CD1c-positive myeloid dendritic cell (primary cell): ENCODE data around the gene SECTM1.

ENCODE experiments used
- DNase-seq: peaks from one replicate; pipeline ENCODE4 v3.0.0-alpha.2; 2016; ENCODE audit errors: extremely low spot score

The SECTM1 gene

GRCh38 chr17:82328141-82328993, 5.2 kb downstream of the SECTM1 start:
- no peak for DNase-seq

- DNase-seq, result no peak
Measured at GRCh38 chr17:82327757-82328140, 5.8 kb downstream of the SECTM1 start.

GRCh38 chr17:82327289-82327688, 6.3 kb downstream of the SECTM1 start:
- no peak for DNase-seq

GRCh38 chr17:82325286-82326180, 8.0 kb downstream of the SECTM1 start:
- no peak for DNase-seq

GRCh38 chr17:82324566-82325285, 8.8 kb downstream of the SECTM1 start:
- no peak for DNase-seq

- DNase-seq, result no peak
Measured at GRCh38 chr17:82323514-82324234, 9.9 kb downstream of the SECTM1 start.

GRCh38 chr17:82322526-82323453, 10.8 kb downstream of the SECTM1 start:
- no peak for DNase-seq

- no peak for DNase-seq
Measured at GRCh38 chr17:82321947-82322466, 11.6 kb downstream of the SECTM1 start.

GRCh38 chr17:82320956-82321927, 12.3 kb downstream of the SECTM1 start:
- peak; percentile 51 for DNase-seq

- no peak for DNase-seq
Measured at GRCh38 chr17:82320140-82320840, 13.3 kb downstream of the SECTM1 start.

GRCh38 chr17:82319619-82320062, 13.9 kb downstream of the SECTM1 start:
- DNase-seq, result no peak

GRCh38 chr17:82318772-82319606, 14.6 kb downstream of the SECTM1 start:
- DNase-seq, result no peak

GRCh38 chr17:82318169-82318498, 15.4 kb downstream of the SECTM1 start:
- DNase-seq, result no peak

GRCh38 chr17:82317394-82318168, 16.0 kb downstream of the SECTM1 start, which contains the start of gene CD7:
Gene CD7 (minus strand): TSS chr17:82317608. CDS start chr17:82317495, 113 bp downstream.
- no peak for DNase-seq

- no peak for DNase-seq
Measured at GRCh38 chr17:82316651-82317393, 16.7 kb downstream of the SECTM1 start.
